ENCODE measurements around the gene SLC34A1. TPM values are rescaled to one million over a fixed set of nuclear protein-coding genes. Genes with fewer than 3 reads are reported as not detected.

The SLC34A1 gene
- total and polyA plus RNA-seq, 9 donors: not detected

DNA sequence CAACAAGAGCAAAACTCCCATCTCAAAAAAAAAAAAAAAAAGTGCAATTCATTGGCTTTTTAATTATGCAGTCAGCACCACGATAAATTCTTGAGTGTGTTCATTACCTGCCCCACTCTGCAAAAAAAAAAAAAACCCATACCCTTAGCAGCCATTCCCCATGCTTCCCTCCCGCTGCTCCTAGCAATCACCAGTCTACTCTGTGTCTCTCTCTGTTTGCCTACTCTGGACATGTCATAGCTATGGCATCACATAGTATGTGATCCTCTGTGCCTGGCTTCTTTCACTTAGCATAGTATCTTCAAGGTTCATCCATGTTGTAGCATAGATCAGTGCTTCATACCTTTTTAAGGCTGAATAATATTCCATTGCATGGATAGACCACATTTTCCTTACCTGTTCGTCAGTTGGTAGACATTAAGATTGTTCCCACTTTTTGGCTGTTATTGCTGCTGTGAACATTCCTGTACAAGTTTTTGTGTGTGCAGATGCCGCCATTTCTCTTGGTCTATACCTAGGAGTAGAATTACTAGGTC lies 55.4 kb downstream of the SLC34A1 start:
- WGBS (ENCODE audit: insufficient coverage): 100% methylated on average over 1 of the region's 4 CpGs
- no peaks in the 10 kb centered on the region for H3K9me3 ChIP-seq (replicated peaks; ENCODE audit: control insufficient read depth, low read depth, low read length)
- H3K27me3 ChIP-seq (ENCODE audit: control insufficient read depth, insufficient read depth, low read length): peaks cover 3% of the 10 kb centered on the region
- H3K4me3 ChIP-seq (ENCODE audit: low read length): no peak overlapping the region
- peaks cover 62% of the 10 kb centered on the region for H3K36me3 ChIP-seq (ENCODE audit: control insufficient read depth, insufficient read depth, low read length)
- peak; percentile 1 for DNase-seq
- H3K4me1 ChIP-seq (ENCODE audit: control insufficient read depth, insufficient read depth, low read length): peaks cover 7% of the 10 kb centered on the region
- H3K27ac ChIP-seq (ENCODE audit: low read length): no peak overlapping the region

DNA sequence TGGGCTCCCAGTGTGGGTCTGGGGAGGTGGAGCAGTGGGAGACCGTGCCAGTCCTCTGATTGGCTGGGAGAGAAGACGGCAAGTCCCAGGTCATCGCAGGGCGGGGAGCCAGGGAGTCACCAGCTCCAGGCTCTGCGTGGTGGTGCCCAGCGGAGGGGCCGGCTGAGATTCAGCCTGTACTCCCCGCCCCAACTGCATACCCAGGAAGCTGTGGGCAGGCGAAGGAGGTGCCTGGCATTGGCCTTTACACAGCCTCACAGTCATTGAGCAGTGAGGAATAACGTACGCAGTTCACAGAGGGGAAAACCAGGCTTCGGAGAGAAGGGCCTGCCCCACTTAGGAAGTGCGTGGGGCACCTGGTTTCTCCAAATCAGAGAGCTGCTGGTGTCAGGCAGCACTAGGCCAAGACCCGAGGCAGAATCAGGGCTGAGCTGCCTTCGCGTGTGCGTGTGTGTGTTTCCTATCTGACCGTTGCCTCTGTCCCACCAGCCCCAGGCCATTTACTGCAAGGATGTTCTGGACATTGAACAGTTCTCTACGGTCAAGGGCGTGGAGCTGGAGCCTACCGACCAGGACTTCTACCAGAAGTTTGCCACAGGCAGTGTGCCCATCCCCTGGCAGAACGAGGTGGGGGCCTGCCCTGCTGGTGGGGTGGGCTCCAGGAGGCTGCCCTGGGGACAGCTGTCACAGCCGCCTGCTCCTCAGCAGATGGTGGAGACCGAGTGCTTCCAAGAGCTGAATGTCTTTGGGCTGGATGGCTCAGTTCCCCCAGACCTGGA lies 56.2 kb downstream of the SLC34A1 start:
- peaks cover 11% of the 10 kb centered on the region for H3K27me3 ChIP-seq (ENCODE audit: control insufficient read depth, insufficient read depth, low read length)
- peaks cover 7% of the 10 kb centered on the region for H3K4me1 ChIP-seq (ENCODE audit: control insufficient read depth, insufficient read depth, low read length)
- no peak overlapping the region for H3K4me3 ChIP-seq (ENCODE audit: low read length)
- H3K36me3 ChIP-seq (ENCODE audit: control insufficient read depth, insufficient read depth, low read length): peaks cover 54% of the 10 kb centered on the region
- no peak overlapping the region for H3K27ac ChIP-seq (ENCODE audit: low read length)
- DNase-seq: peak; percentile 0
- WGBS (ENCODE audit: insufficient coverage): 78% methylated on average over 23 of the region's 24 CpGs
- no peaks in the 10 kb centered on the region for H3K9me3 ChIP-seq (replicated peaks; ENCODE audit: control insufficient read depth, low read depth, low read length)

DNA sequence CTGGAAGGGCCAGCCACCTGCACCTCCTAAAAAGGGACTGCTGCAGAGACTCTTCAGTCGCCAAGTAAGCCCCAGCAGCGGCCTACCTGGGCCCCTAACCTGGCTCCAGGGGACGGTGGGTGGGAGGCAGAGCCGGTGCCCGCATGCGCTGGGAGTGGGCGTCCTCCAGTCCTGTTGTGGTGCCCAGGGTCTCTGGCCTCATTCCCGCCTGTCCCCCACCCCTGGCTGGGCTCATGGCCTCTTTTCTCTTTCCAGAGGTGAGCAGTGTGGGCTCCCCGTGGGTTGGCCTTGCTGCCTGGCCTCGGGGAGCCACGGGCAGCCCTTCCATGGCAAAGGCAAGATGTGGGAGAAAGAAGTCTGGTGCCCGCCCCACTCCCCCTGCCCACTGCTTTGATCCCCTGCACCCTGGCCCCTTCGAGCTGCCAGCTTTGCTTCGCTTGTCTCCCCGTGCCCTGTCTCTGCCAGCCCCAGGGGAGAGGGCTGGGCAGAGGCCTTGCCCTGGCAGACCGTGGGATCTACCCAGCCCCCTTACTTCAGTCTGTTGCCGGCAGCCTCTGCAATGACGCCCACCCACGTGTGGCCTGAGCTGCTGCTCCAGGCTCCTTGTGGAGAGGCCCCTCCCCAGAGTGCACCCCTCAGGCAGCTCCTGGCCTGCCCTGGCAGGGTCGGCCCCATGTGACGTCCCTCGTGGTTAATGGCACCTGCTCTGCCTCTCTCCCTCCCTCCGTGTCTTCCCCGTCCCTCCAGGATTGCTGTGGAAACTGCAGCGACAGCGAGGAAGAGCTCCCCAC lies 57.0 kb downstream of the SLC34A1 start:
- Histone ChIP-seq H3K36me3 (ENCODE audit: control insufficient read depth, insufficient read depth, low read length) (peaks cover 47% of the 10 kb centered on the region), H3K9me3 (replicated peaks; ENCODE audit: control insufficient read depth, low read depth, low read length) (no peaks in the 10 kb centered on the region), H3K27ac (ENCODE audit: low read length) (no peak overlapping the region), H3K4me3 (ENCODE audit: low read length) (no peak overlapping the region), H3K4me1 (ENCODE audit: control insufficient read depth, insufficient read depth, low read length) (peaks cover 13% of the 10 kb centered on the region), H3K27me3 (ENCODE audit: control insufficient read depth, insufficient read depth, low read length) (peaks cover 19% of the 10 kb centered on the region)
- no peak for DNase-seq
- 81% methylated on average over 22 of the region's 26 CpGs for WGBS (ENCODE audit: insufficient coverage)

DNA sequence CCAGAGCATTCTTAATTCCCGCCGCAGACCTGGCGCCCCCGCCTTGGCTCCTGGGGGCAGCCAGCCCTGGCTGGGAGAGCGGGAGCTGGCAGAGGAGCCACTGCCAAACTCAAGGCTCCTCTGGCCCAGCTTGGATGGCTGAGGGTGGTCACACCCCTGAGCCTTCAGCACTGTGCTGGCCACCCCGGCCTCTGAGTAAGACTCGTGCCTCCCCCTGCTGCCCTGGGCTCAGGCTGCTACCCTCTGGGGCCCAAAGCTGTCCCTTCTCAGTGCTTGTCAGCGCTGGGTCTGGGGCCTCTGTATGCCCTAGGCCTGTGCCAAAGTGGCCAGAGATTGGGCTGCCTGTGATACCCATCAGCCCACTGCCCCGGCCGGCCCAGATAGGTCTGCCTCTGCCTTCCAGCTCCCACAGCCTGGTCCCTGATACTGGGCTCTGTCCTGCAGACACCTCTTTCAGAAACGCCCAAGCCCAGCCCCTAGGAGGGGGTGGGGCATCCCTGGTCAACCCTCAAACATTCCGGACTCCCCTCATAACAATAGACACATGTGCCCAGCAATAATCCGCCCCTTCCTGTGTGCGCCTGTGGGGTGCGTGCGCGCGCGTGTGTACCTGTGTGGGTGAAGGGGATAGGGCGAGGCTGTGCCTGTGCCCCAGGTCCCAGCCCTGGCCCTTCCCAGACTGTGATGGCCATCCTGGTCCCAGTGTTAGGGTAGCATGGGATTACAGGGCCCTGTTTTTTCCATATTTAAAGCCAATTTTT lies 58.0 kb downstream of the SLC34A1 start:
- H3K27me3 ChIP-seq (ENCODE audit: control insufficient read depth, insufficient read depth, low read length): peaks cover 22% of the 10 kb centered on the region
- H3K9me3 ChIP-seq (replicated peaks; ENCODE audit: control insufficient read depth, low read depth, low read length): no peaks in the 10 kb centered on the region
- H3K36me3 ChIP-seq (ENCODE audit: control insufficient read depth, insufficient read depth, low read length): peaks cover 42% of the 10 kb centered on the region
- no peak overlapping the region for H3K27ac ChIP-seq (ENCODE audit: low read length)
- WGBS (ENCODE audit: insufficient coverage): 86% methylated on average over 10 of the region's 20 CpGs
- peaks cover 19% of the 10 kb centered on the region for H3K4me1 ChIP-seq (ENCODE audit: control insufficient read depth, insufficient read depth, low read length)
- no peak overlapping the region for H3K4me3 ChIP-seq (ENCODE audit: low read length)
- no peak for DNase-seq

DNA sequence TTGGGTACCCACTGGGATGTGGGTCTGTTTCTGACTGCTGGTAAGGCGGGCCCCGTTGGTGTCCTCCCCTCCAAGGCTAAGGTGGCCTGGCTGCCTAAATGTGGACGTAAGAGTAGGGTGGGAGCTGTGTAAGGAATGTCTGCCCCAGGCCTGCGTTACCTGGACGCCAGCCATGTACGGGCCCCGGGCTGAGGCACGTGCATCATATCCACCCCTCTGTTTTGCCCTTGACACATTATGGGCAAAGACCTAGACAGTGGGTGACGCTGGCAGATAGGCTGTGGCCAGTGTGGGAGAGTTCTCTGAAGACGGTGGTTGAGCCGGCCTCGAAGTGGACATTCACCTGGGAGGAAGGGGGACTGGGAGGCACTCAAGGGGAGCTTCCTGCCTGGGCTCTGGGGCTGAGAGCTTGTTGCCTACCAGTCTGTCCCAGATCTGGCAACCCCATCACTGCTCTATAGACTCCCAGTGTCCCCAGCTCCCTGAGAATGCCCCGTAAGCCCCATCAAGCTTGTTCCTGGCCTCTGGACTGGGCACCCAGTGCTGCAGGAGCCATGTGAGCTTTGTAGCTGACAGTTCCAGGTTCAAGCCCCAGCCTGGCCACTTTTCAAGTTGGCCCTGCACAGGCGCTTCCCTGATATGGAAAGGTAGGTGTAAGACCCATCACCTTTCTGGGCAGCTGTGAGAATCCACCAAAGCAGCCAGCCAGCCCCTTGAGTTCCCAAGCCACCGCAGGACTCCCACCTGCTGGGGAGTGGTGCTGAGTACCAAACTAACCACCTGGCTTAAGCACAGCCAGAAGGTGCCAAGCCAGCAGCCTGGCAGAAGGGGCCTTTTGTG lies 59.1 kb downstream of the SLC34A1 start:
- Histone ChIP-seq H3K9me3 (replicated peaks; ENCODE audit: control insufficient read depth, low read depth, low read length) (no peaks in the 10 kb centered on the region), H3K4me3 (ENCODE audit: low read length) (no peak overlapping the region), H3K36me3 (ENCODE audit: control insufficient read depth, insufficient read depth, low read length) (peaks cover 33% of the 10 kb centered on the region), H3K27ac (ENCODE audit: low read length) (no peak overlapping the region), H3K4me1 (ENCODE audit: control insufficient read depth, insufficient read depth, low read length) (peaks cover 29% of the 10 kb centered on the region), H3K27me3 (ENCODE audit: control insufficient read depth, insufficient read depth, low read length) (peaks cover 32% of the 10 kb centered on the region)
- DNase-seq: no peak
- 84% methylated on average over 3 of the region's 15 CpGs for WGBS (ENCODE audit: insufficient coverage)

DNA sequence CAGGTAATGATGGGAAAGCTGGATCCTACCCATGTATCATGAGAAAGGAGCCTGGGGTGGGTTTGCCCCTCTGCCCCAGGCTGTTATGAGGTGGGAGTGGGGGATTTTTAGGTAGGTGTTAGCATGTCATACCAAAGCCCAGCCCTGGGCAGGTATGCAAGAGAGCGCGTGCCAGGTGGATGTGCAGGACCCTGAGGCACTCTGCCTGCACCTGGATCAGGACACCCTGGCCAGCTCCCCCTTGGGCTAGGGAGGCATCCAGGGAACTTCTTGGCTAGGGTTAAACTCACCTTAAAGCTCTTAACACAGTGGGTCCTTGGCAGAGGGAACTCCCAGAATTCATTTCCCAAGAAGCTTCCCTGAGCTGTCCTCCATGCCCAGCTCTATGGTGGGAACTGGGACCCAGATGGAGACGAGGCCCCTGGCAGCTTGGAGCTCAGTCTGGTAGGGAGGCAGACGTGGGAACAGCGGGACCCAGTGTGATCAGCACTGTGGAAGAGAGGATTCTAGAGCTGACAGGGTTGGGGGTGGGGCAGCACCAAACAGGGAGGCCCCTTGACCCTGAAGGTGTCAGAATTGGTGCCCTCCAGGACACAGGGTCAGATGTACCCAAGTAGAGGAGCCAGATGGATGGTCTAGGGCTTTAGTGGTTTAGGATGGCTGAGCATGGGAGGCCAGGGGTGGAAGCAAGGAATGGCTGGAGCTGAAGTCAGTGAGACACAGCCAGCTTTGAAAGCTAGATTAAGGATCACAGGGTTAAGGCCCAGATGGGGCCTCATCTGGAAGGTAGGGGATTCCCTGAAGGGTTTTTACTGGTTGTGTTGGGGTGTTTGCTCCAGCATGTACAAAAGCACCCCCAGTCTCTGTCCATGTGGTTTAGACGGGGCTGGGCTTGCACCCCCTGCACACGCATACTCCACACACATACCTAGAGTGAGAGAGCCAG lies 60.1 kb downstream of the SLC34A1 start:
- WGBS (ENCODE audit: insufficient coverage): 70% methylated on average over 5 of the region's 7 CpGs
- no peaks in the 10 kb centered on the region for H3K9me3 ChIP-seq (replicated peaks; ENCODE audit: control insufficient read depth, low read depth, low read length)
- H3K4me1 ChIP-seq (ENCODE audit: control insufficient read depth, insufficient read depth, low read length): peaks cover 29% of the 10 kb centered on the region
- H3K27ac ChIP-seq (ENCODE audit: low read length): no peak overlapping the region
- peaks cover 38% of the 10 kb centered on the region for H3K27me3 ChIP-seq (ENCODE audit: control insufficient read depth, insufficient read depth, low read length)
- H3K4me3 ChIP-seq (ENCODE audit: low read length): no peak overlapping the region
- H3K36me3 ChIP-seq (ENCODE audit: control insufficient read depth, insufficient read depth, low read length): peaks cover 27% of the 10 kb centered on the region
- no peak for DNase-seq

DNA sequence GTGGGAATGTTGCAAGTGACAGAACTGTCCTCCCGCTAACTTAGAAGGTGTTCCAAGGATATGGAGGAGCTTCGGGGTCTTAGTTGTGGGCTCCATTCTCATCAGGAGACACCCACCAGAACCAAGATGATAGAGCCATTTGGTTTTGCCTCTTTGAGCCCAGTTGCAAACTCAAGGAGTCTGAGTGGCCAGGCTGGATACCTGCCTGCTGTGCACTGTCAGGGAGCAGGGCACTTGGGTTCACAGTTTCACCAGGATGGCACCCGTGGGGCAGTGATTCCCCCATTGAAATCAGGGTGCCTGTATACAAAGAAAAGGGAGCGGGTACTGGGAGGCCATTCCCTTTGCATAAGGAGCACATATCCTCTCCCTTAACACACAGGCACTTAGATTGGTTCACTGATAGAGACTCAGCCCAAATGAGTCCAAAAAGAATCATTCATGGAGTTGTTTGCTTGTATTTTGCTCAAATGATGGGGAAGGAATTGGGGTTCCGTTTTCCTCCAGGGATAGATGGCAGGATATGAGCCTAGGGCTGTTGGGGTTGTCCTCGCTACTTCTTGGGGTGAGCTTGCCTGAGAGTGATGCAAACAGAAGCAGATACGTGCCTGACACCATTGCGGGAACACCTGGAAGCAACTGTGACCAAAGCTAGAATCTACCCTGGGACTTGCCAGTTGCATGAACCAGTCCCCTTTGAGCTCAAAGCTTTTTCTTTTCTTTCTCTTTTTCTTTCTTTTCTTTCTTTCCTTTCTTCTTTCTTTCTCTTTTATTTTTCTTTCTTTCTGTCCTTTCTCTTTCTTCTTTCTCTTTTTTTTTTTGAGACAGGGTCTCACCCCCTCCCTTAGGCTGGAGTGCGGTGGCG lies 61.0 kb downstream of the SLC34A1 start:
- Histone ChIP-seq H3K9me3 (replicated peaks; ENCODE audit: control insufficient read depth, low read depth, low read length) (no peaks in the 10 kb centered on the region), H3K4me3 (ENCODE audit: low read length) (no peak overlapping the region), H3K4me1 (ENCODE audit: control insufficient read depth, insufficient read depth, low read length) (peaks cover 29% of the 10 kb centered on the region), H3K27me3 (ENCODE audit: control insufficient read depth, insufficient read depth, low read length) (peaks cover 43% of the 10 kb centered on the region), H3K36me3 (ENCODE audit: control insufficient read depth, insufficient read depth, low read length) (peaks cover 27% of the 10 kb centered on the region), H3K27ac (ENCODE audit: low read length) (no peak overlapping the region)
- no peak for DNase-seq
- WGBS (ENCODE audit: insufficient coverage): 42% methylated on average over 5 of the region's 10 CpGs

DNA sequence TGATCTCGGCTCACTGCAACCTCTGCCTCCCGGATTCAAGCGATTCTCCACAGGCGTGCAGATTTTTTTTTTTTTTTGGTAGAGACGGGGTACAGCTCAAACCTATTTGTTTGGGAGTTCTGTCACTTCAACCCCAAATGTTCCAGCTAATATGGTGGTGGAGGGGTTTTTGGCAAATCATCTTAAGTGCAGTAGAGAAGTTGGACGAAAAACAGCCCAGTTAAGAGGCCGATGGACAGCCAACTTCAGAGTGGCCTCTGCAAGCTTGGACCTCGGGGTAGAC lies 61.6 kb downstream of the SLC34A1 start:
- Histone ChIP-seq H3K9me3 (replicated peaks; ENCODE audit: control insufficient read depth, low read depth, low read length) (no peaks in the 10 kb centered on the region), H3K27ac (ENCODE audit: low read length) (no peak overlapping the region), H3K27me3 (ENCODE audit: control insufficient read depth, insufficient read depth, low read length) (peaks cover 49% of the 10 kb centered on the region), H3K4me3 (ENCODE audit: low read length) (peak overlapping the region; percentile 43), H3K36me3 (ENCODE audit: control insufficient read depth, insufficient read depth, low read length) (peaks cover 24% of the 10 kb centered on the region), H3K4me1 (ENCODE audit: control insufficient read depth, insufficient read depth, low read length) (peaks cover 30% of the 10 kb centered on the region)
- no peak for DNase-seq
- WGBS (ENCODE audit: insufficient coverage): 0% methylated on average over 3 of the region's 8 CpGs
